Measurements from ENCODE around the gene PDE4D. TPM values are rescaled to one million over a fixed set of nuclear protein-coding genes. Genes with fewer than 3 reads are reported as not detected.

The PDE4D gene
- polyA plus RNA-seq, 1 donor (not counting 4 experiments of a cell fraction or from before 2014, with no cell fraction given) = 3.6 TPM

DNA sequence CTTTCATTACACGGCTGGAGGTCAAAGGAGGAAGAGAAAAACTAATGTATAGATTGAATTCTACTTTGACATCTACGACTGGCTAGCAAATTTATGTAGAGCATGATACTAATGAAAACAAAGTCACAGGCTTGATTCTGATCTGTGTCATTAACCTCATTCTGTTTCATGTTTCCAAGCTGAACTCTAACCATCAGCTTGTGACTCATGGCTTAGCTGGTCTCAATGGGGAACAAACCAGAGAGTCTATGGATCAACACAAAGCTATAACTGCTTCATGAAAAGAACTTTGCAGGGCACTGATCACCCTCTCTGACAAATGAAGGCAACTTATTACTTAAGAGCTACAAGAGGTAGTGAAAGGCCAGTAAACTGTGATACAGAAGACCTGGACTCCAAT lies 23.6 kb upstream of the PDE4D start:
- no peak overlapping the region for H3K4me3 ChIP-seq (ENCODE audit: control insufficient read depth in 2 of 3, extremely low read depth in 1 of 3, insufficient read depth in 2 of 3, low read depth in 1 of 3, low read length in 3 of 3)
- no peaks in the 10 kb centered on the region for H3K9me1 ChIP-seq (ENCODE audit: control insufficient read depth, extremely low read depth, insufficient read depth, low read length)
- no peak overlapping the region for H2AFZ ChIP-seq (ENCODE audit: control insufficient read depth, low read length)
- no peaks in the 10 kb centered on the region for H3K27me3 ChIP-seq (ENCODE audit: control insufficient read depth, extremely low read depth, insufficient read depth, low read length)
- TF ChIP-seq EZH2 (IDR thresholded peaks at IDR 0.05; ENCODE audit: low read length) = no peak
- TF ChIP-seq, protein P1, sequence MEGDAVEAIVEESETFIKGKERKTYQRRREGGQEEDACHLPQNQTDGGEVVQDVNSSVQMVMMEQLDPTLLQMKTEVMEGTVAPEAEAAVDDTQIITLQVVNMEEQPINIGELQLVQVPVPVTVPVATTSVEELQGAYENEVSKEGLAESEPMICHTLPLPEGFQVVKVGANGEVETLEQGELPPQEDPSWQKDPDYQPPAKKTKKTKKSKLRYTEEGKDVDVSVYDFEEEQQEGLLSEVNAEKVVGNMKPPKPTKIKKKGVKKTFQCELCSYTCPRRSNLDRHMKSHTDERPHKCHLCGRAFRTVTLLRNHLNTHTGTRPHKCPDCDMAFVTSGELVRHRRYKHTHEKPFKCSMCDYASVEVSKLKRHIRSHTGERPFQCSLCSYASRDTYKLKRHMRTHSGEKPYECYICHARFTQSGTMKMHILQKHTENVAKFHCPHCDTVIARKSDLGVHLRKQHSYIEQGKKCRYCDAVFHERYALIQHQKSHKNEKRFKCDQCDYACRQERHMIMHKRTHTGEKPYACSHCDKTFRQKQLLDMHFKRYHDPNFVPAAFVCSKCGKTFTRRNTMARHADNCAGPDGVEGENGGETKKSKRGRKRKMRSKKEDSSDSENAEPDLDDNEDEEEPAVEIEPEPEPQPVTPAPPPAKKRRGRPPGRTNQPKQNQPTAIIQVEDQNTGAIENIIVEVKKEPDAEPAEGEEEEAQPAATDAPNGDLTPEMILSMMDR (optimal IDR thresholded peaks at IDR 0.05 in 1 of 3, IDR thresholded peaks at IDR 0.05 in 1 of 3, conservative IDR thresholded peaks at IDR 0.05 in 1 of 3; ENCODE audit: extremely low read depth in 1 of 3, insufficient read depth in 2 of 3, low read length in 3 of 3) = no peak
- H4K20me1 ChIP-seq (ENCODE audit: control insufficient read depth, extremely low read depth, insufficient read depth, low read length) = no peaks in the 10 kb centered on the region
- H3K27ac ChIP-seq (ENCODE audit: control insufficient read depth, insufficient read depth, low read length) = no peak overlapping the region
- no peak overlapping the region for H3K4me2 ChIP-seq (ENCODE audit: control insufficient read depth, extremely low read depth, insufficient read depth, low read depth, low read length)
- no peak overlapping the region for H3K9ac ChIP-seq (ENCODE audit: control insufficient read depth, extremely low read depth, insufficient read depth, low read length)
- no peak for DNase-seq (ENCODE audit: low read depth, low spot score)
- dilution Hi-C loops (cut with MboI; ENCODE audit: extremely low pct_ligation_motif_present, low sequenced_read_pairs) = no loop called here
- no peaks in the 10 kb centered on the region for H3K9me3 ChIP-seq (ENCODE audit: control insufficient read depth, low read depth, low read length)
- no peaks in the 10 kb centered on the region for H3K36me3 ChIP-seq (ENCODE audit: control insufficient read depth in 2 of 2, extremely low read depth in 1 of 2, insufficient read depth in 2 of 2, low read length in 2 of 2)
- no peak for FAIRE-seq
- no peaks in the 10 kb centered on the region for H3K79me2 ChIP-seq (ENCODE audit: control insufficient read depth, insufficient read depth, low read length)
- H3K4me1 ChIP-seq (ENCODE audit: control insufficient read depth, extremely low read depth, insufficient read depth, low read length) = no peaks in the 10 kb centered on the region

DNA sequence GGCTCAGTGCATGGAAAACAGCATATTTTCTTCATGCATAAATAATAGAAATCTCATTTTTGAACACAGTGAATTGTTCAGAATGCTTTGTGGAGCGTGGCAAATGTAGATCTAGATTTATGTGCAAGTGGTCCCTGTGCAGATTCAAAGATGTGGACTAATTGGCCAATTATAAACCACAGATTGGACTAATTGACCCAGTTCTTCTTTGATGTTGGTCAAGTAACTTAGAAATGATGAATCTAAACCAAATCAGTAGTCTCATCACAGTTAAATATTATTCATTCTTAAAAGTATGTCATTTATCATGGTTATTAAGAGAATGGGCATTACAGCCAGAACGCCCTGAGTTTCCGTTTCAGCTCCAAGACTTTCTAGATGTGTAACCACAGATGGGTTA lies 11.7 kb upstream of the PDE4D start:
- H3K79me2 ChIP-seq (ENCODE audit: control insufficient read depth, insufficient read depth, low read length) = no peaks in the 10 kb centered on the region
- H3K4me3 ChIP-seq (ENCODE audit: control insufficient read depth in 2 of 3, extremely low read depth in 1 of 3, insufficient read depth in 2 of 3, low read depth in 1 of 3, low read length in 3 of 3) = no peak overlapping the region
- no peak for TF ChIP-seq EZH2 (IDR thresholded peaks at IDR 0.05; ENCODE audit: low read length)
- TF ChIP-seq, protein P1 (optimal IDR thresholded peaks at IDR 0.05 in 1 of 3, IDR thresholded peaks at IDR 0.05 in 1 of 3, conservative IDR thresholded peaks at IDR 0.05 in 1 of 3; ENCODE audit: extremely low read depth in 1 of 3, insufficient read depth in 2 of 3, low read length in 3 of 3) = no peak
- no peaks in the 10 kb centered on the region for H4K20me1 ChIP-seq (ENCODE audit: control insufficient read depth, extremely low read depth, insufficient read depth, low read length)
- H3K36me3 ChIP-seq (ENCODE audit: control insufficient read depth in 2 of 2, extremely low read depth in 1 of 2, insufficient read depth in 2 of 2, low read length in 2 of 2) = no peaks in the 10 kb centered on the region
- DNase-seq (ENCODE audit: low read depth, low spot score) (no peak), FAIRE-seq (no peak)
- no peak overlapping the region for H3K4me2 ChIP-seq (ENCODE audit: control insufficient read depth, extremely low read depth, insufficient read depth, low read depth, low read length)
- H3K9me3 ChIP-seq (ENCODE audit: control insufficient read depth, low read depth, low read length) = no peaks in the 10 kb centered on the region
- dilution Hi-C loops (cut with MboI; ENCODE audit: extremely low pct_ligation_motif_present, low sequenced_read_pairs) = no loop called here
- no peaks in the 10 kb centered on the region for H3K4me1 ChIP-seq (ENCODE audit: control insufficient read depth, extremely low read depth, insufficient read depth, low read length)
- no peaks in the 10 kb centered on the region for H3K9me1 ChIP-seq (ENCODE audit: control insufficient read depth, extremely low read depth, insufficient read depth, low read length)
- no peak overlapping the region for H3K9ac ChIP-seq (ENCODE audit: control insufficient read depth, extremely low read depth, insufficient read depth, low read length)
- no peak overlapping the region for H2AFZ ChIP-seq (ENCODE audit: control insufficient read depth, low read length)
- no peaks in the 10 kb centered on the region for H3K27me3 ChIP-seq (ENCODE audit: control insufficient read depth, extremely low read depth, insufficient read depth, low read length)
- H3K27ac ChIP-seq (ENCODE audit: control insufficient read depth, insufficient read depth, low read length) = no peak overlapping the region
